OCI-LY7 (cell line): ENCODE results near the gene NHERF2. TPM values are rescaled to one million over a fixed set of nuclear protein-coding genes. Genes with fewer than 3 reads are reported as not detected.

Experiments
- BruUV-seq: library from RNA; stranded (reverse); fragments of 400-500 nt; replicated peaks from 2 replicates; lab custom pipeline; 2021; lab: Mats Ljungman, UMichigan
- CTCF ChIA-PET: fragments of 300-600 bp; sonication (Branson Sonifier 250); formaldehyde crosslinking; loops from one replicate; lab custom pipeline; 2022; ENCODE audit warnings: antibody characterized with exemption; ENCODE audit not compliant: unreplicated experiment; lab: Charles Lee
- POLR2A ChIA-PET: fragments of 300-600 bp; sonication (Branson Sonifier 250); formaldehyde crosslinking; loops from one replicate; lab custom pipeline; 2022; ENCODE audit warnings: antibody characterized with exemption; lab: Charles Lee
- DNase-seq: peaks from one replicate; pipeline ENCODE4 v3.0.0-alpha.2; 2015; ENCODE audit warnings: low spot score
- H2AFZ ChIP-seq: fragments of 200-600 bp; sonication (generic), shearing (Covaris generic); 2 replicates; pipeline ENCODE4 v1.6.1; 2014; ENCODE audit warnings: mild to moderate bottlenecking, antibody characterized with exemption, low read length, moderate library complexity
- H3K27ac ChIP-seq: fragments of 200-600 bp; sonication (generic); 2 replicates; pipeline ENCODE4 v1.5.1; 2014; ENCODE audit warnings: mixed run types, low read depth, mild to moderate bottlenecking, moderate library complexity, low read length, inconsistent platforms; ENCODE audit not compliant: poor library complexity, severe bottlenecking
- H3K36me3 ChIP-seq: fragments of 200-600 bp; sonication (generic); 2 replicates; pipeline ENCODE4 v1.6.1; 2014; ENCODE audit warnings: mild to moderate bottlenecking, antibody characterized with exemption, low read length, moderate library complexity, mixed read lengths; ENCODE audit not compliant: insufficient read depth
- H3K4me1 ChIP-seq: fragments of 200-600 bp; sonication (generic); 2 replicates; pipeline ENCODE4 v1.5.1; 2014; ENCODE audit warnings: mild to moderate bottlenecking, low read length; ENCODE audit not compliant: insufficient read depth, poor library complexity, severe bottlenecking
- H3K4me2 ChIP-seq: fragments of 200-600 bp; sonication (generic); 2 replicates; pipeline ENCODE4 v1.6.1; 2014; ENCODE audit warnings: mild to moderate bottlenecking, low read length
- H3K4me3 ChIP-seq: fragments of 200-600 bp; sonication (generic); 2 replicates; pipeline ENCODE4 v1.5.1; 2014; ENCODE audit warnings: mild to moderate bottlenecking, low read depth, low read length; ENCODE audit not compliant: poor library complexity, severe bottlenecking
- H3K79me2 ChIP-seq: fragments of 200-600 bp; sonication (generic); 2 replicates; pipeline ENCODE4 v1.6.1; 2016; ENCODE audit warnings: low read depth, mild to moderate bottlenecking, low read length, moderate library complexity, mixed read lengths; ENCODE audit not compliant: insufficient read depth
- H3K9me2 ChIP-seq: fragments of 200-600 bp; sonication (generic); 2 replicates; pipeline ENCODE4 v1.6.1; 2016; ENCODE audit warnings: mild to moderate bottlenecking, low read length, mixed read lengths; ENCODE audit not compliant: insufficient read depth
- H3K9me3 ChIP-seq: fragments of 200-600 bp; sonication (generic); 2 replicates; pipeline ENCODE4 v1.6.1; 2014; ENCODE audit warnings: mild to moderate bottlenecking, mixed run types, low read length, mixed read lengths
- H4K20me1 ChIP-seq: fragments of 200-600 bp; sonication (generic); 2 replicates; pipeline ENCODE4 v1.6.1; 2014; ENCODE audit warnings: mild to moderate bottlenecking, antibody characterized with exemption, low read length, moderate library complexity, mixed read lengths; ENCODE audit not compliant: insufficient read depth
- CTCF ChIP-seq: fragments of 200-600 bp; sonication (generic); conservative IDR thresholded peaks from 2 replicates; pipeline ENCODE4 v1.5.1; 2014; ENCODE audit warnings: mild to moderate bottlenecking, antibody characterized with exemption, low read length, moderate library complexity, mixed read lengths
- EZH2phosphoT487 ChIP-seq: fragments of 200-600 bp; sonication (generic); IDR thresholded peaks from 2 replicates; pipeline ENCODE4 v1.6.1; 2018; ENCODE audit warnings: low read depth, borderline replicate concordance, mild to moderate bottlenecking, mixed run types, antibody characterized with exemption, low read length, moderate library complexity, mixed read lengths
- intact Hi-C: fragments of 100-400 bp; cut with micrococcal nuclease; formaldehyde crosslinking; loops from one replicate; pipeline ENCODE4 v1.10.0; 2022; ENCODE audit not compliant: unreplicated experiment
- total RNA-seq, 2 experiments: library from RNA; depleted of rRNA in 1 of 2; stranded (reverse); fragments of >200 nt in 1 of 2; shearing (Covaris generic) in 1 of 2; gene quantifications; 2 replicates each; pipeline ENCODE4 v1.2.3, GENCODE V29; 2014 to 2022

NHERF2 gene
- total RNA-seq, 2 experiments from 2014 or later = 0.27 TPM; not detected in 1

GRCh38 chr16:2040787-2041522 is 14.3 kb downstream of the NHERF2 start:
- TF ChIP-seq EZH2phosphoT487 (no peak), CTCF (no peak)
- Histone ChIP-seq H3K9me2 (no peaks in the 10 kb centered on the region), H4K20me1 (no peaks in the 10 kb centered on the region), H3K79me2 (no peaks in the 10 kb centered on the region), H3K9me3 (no peaks in the 10 kb centered on the region), H3K4me1 (peaks cover 1% of the 10 kb centered on the region), H3K36me3 (peaks cover 11% of the 10 kb centered on the region; the same call in 1 of the 2 replicates), H2AFZ (no peak overlapping the region), H3K27ac (no peak overlapping the region), H3K4me2 (no peak overlapping the region), H3K4me3 (no peak overlapping the region)
- intact Hi-C loops = no loop called here
- ChIA-PET CTCF (no interaction called here), POLR2A (interaction anchor here (0.7 kb wide), 1 partner anchor 102 kb away, joined by 3 read pairs; no protein-coding TSS in a partner anchor)
- DNase-seq = no peak
- no TSS peak for BruUV-seq

GRCh38 chr16:2042171-2042985 is 15.7 kb downstream of the NHERF2 start:
- Histone ChIP-seq H3K4me2 (no peak overlapping the region), H3K27ac (no peak overlapping the region), H3K9me2 (no peaks in the 10 kb centered on the region), H3K36me3 (peaks cover 11% of the 10 kb centered on the region; the same call in 1 of the 2 replicates), H4K20me1 (no peaks in the 10 kb centered on the region), H3K9me3 (no peaks in the 10 kb centered on the region), H3K4me1 (peaks cover 11% of the 10 kb centered on the region), H3K79me2 (no peaks in the 10 kb centered on the region), H3K4me3 (no peak overlapping the region), H2AFZ (no peak overlapping the region)
- no peak for DNase-seq
- BruUV-seq = no TSS peak
- no peak for TF ChIP-seq EZH2phosphoT487
- ChIA-PET CTCF (no interaction called here), POLR2A (no interaction called here)
- intact Hi-C loops = no loop called here

GRCh38 chr16:2042986-2043666 is 16.4 kb downstream of the NHERF2 start:
- Histone ChIP-seq H3K9me2 (no peaks in the 10 kb centered on the region), H3K9me3 (no peaks in the 10 kb centered on the region), H3K27ac (no peak overlapping the region), H4K20me1 (no peaks in the 10 kb centered on the region), H3K4me2 (no peak overlapping the region), H3K36me3 (peaks cover 11% of the 10 kb centered on the region; the same call in 1 of the 2 replicates), H2AFZ (no peak overlapping the region), H3K4me1 (peaks cover 11% of the 10 kb centered on the region), H3K4me3 (no peak overlapping the region), H3K79me2 (peaks cover 1% of the 10 kb centered on the region; the same call in 1 of the 2 replicates)
- BruUV-seq = no TSS peak
- ChIA-PET CTCF (no interaction called here), POLR2A (no interaction called here)
- TF ChIP-seq CTCF (no peak), EZH2phosphoT487 (no peak)
- intact Hi-C loops = no loop called here
- no peak for DNase-seq
